Parathyroid adenoma (tissue), 2 donors: Measurements from ENCODE around the gene STMP1.
A peak's percentile ranks its signal among the peaks of the same experiment; 100 is the strongest.

ENCODE experiments used
- H2AFZ ChIP-seq: fragments of 300-600 bp; sonication (generic); one replicate; pipeline ENCODE4 v1.7.0; 2017; ENCODE audit warnings: antibody characterized with exemption, mild to moderate bottlenecking
- H3K27ac ChIP-seq: fragments of 300-600 bp; sonication (generic); one replicate; pipeline ENCODE4 v1.7.0; 2017
- H3K27me3 ChIP-seq: fragments of 300-600 bp; sonication (generic); one replicate; pipeline ENCODE4 v1.7.0; 2017; ENCODE audit warnings: low read length; ENCODE audit not compliant: control insufficient read depth, insufficient read depth
- H3K36me3 ChIP-seq: fragments of 300-600 bp; sonication (generic); one replicate; pipeline ENCODE4 v1.7.0; 2017; ENCODE audit warnings: low read length; ENCODE audit not compliant: control insufficient read depth, insufficient read depth
- H3K4me1 ChIP-seq: fragments of 300-600 bp; sonication (generic); one replicate; pipeline ENCODE4 v1.7.0; 2017; ENCODE audit warnings: control low read depth
- H3K4me2 ChIP-seq: fragments of 300-600 bp; sonication (generic); one replicate; pipeline ENCODE4 v1.7.0; 2017; ENCODE audit warnings: low read length
- H3K4me3 ChIP-seq: fragments of 300-600 bp; sonication (generic); one replicate; pipeline ENCODE4 v1.7.0; 2017; ENCODE audit warnings: low read depth, low read length
- H3K79me2 ChIP-seq: fragments of 300-600 bp; sonication (generic); one replicate; pipeline ENCODE4 v1.7.0; 2017; ENCODE audit warnings: control low read depth
- H3K9ac ChIP-seq: fragments of 300-600 bp; sonication (generic); one replicate; pipeline ENCODE4 v1.7.0; 2017; ENCODE audit warnings: mild to moderate bottlenecking
- H3K9me3 ChIP-seq: fragments of 300-600 bp; sonication (generic); one replicate; pipeline ENCODE4 v1.7.0; 2017; ENCODE audit warnings: low read length; ENCODE audit not compliant: control insufficient read depth
- TF ChIP-seq, protein P1 (sequence below): fragments of 300-600 bp; sonication (generic); IDR thresholded peaks from one replicate; pipeline ENCODE4 v1.7.0; 2017; ENCODE audit warnings: antibody characterized with exemption, mild to moderate bottlenecking
- donor health status: primary hyperparathyroidism.

The STMP1 gene

DNA sequence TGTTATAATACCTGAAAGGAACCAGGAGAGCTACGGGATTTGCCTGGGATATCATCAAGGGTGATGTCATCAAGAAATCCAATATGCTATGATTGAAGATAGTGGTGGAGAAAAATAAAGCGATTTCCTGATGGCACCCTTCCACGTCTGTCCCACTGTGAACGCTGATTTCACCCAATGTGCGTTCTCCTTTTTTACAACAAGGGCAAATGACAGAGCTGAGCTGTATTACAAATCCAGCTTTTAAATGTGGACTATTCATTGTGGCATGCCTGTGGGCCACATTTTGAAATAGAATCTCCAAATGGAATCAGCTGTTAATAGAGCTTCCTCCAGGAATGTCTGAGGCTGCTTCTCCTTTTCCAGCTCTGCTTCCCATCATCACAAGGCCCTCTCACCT, 42.4 kb downstream of the STMP1 start:
- TF ChIP-seq, protein P1, sequence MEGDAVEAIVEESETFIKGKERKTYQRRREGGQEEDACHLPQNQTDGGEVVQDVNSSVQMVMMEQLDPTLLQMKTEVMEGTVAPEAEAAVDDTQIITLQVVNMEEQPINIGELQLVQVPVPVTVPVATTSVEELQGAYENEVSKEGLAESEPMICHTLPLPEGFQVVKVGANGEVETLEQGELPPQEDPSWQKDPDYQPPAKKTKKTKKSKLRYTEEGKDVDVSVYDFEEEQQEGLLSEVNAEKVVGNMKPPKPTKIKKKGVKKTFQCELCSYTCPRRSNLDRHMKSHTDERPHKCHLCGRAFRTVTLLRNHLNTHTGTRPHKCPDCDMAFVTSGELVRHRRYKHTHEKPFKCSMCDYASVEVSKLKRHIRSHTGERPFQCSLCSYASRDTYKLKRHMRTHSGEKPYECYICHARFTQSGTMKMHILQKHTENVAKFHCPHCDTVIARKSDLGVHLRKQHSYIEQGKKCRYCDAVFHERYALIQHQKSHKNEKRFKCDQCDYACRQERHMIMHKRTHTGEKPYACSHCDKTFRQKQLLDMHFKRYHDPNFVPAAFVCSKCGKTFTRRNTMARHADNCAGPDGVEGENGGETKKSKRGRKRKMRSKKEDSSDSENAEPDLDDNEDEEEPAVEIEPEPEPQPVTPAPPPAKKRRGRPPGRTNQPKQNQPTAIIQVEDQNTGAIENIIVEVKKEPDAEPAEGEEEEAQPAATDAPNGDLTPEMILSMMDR, result no peak
- Histone ChIP-seq H3K27ac (no peak overlapping the region), H3K36me3 (no peaks in the 10 kb centered on the region)

DNA sequence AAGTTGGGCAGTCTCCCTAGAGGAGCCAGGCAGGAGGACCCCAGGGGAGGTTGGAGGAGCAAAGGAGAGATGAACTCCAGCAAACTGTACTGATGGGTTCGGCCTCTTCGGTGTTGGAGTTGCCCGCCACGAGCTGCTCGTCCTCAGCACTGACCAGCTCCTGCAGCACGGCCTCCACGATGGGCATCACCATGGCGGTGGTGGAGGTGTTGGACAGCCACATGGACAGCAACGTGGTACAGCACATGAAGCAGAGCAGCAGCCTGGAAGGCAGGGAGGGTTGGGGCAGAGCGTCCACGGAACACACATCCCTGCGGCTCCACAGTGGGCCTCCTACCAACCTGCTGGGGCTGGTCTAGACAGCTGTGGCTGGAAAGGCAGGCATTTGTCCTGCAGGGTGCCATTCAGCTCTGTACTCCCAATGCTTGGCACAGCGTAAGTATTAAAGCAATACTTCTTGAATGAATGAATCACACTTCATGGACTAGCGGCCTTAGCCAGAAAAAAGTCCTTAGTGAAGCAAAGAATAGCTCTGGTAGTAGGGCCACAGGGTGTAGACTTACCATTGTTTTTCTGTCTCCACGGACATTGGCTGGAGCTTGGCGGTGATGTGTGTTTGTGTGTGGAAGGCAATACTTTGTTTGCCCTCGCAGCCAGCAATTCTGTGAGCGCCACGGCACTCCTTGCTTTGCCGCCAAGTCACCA, 43.9 kb downstream of the STMP1 start:
- H3K79me2 ChIP-seq, result no peaks in the 10 kb centered on the region
- H3K4me1 ChIP-seq, result no peaks in the 10 kb centered on the region
- no peaks in the 10 kb centered on the region for H3K36me3 ChIP-seq
- H3K9me3 ChIP-seq, result no peaks in the 10 kb centered on the region
- H3K27me3 ChIP-seq, result no peaks in the 10 kb centered on the region
- H3K4me3 ChIP-seq, result no peak overlapping the region
- H3K27ac ChIP-seq, result no peak overlapping the region
- TF ChIP-seq, protein P1, result no peak
- no peak overlapping the region for H3K9ac ChIP-seq
- H3K4me2 ChIP-seq, result no peak overlapping the region
- no peak overlapping the region for H2AFZ ChIP-seq

More for the DNA sequence above, 42.4 kb downstream of the STMP1 start:
- no peaks in the 10 kb centered on the region for H3K9me3 ChIP-seq
- H3K4me3 ChIP-seq, result no peak overlapping the region
- no peaks in the 10 kb centered on the region for H3K79me2 ChIP-seq
- no peaks in the 10 kb centered on the region for H3K4me1 ChIP-seq
- no peaks in the 10 kb centered on the region for H3K27me3 ChIP-seq
- H2AFZ ChIP-seq, result peak overlapping the region; percentile 3
- no peak overlapping the region for H3K9ac ChIP-seq
- H3K4me2 ChIP-seq, result peak overlapping the region; percentile 13

DNA sequence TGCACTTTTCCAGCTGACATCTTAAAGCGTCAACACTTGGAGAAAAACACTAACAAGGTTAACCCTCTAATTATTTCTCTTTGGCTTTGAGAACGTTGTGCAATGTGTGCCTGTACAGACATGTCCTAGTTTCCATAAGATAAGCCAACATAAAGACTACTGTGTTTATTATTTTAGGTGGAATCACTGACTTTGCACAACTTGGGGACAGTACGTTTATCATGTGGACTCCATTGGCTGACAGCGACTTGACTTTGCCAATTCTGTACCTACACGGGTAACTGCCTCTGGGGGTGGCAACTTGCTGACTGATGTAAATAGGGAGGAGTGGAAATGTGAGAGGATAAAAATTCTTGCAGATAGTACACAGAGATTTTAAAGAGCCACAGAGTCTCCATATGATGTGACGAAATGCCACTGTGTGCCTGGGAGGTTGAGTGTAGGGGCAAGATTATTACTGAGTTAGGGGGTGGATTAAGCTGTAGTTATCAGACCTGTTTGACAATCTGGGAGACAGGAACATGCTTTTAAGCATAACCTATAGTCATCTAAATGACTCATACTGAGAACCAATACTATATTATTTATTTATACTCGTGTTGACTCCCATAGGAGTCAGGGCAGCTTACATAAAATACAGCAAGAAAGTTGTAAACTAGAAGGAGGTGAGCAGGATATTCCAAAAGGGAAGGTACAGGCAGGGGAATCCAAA, 44.7 kb downstream of the STMP1 start:
- Histone ChIP-seq H3K4me3 (no peak overlapping the region), H3K27ac (no peak overlapping the region), H3K4me1 (no peaks in the 10 kb centered on the region), H3K9me3 (no peaks in the 10 kb centered on the region), H3K27me3 (no peaks in the 10 kb centered on the region), H3K4me2 (no peak overlapping the region), H3K36me3 (no peaks in the 10 kb centered on the region), H3K79me2 (no peaks in the 10 kb centered on the region), H3K9ac (no peak overlapping the region), H2AFZ (no peak overlapping the region)
- TF ChIP-seq, protein P1, result no peak

DNA sequence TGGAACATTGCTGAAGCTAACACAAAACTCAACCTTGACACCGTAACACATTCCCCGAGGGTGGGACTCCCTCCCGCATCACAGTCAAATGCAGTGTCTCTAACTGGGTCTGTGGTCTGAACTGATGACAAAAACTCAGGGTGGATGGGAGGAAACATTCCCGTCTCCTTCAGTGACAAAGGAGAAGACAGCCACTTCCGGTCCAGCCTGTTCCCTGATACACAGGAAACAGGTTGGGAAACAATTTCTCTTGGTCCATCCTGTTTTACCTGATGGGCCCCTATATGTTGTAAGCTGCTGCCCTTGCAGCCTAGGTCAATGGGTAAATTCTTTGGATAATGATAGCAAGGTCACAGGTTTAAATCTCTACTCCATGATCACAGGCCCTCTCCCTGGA, 45.3 kb downstream of the STMP1 start:
- TF ChIP-seq, protein P1, result no peak
- Histone ChIP-seq H3K27ac (no peak overlapping the region), H3K4me2 (no peak overlapping the region), H3K4me1 (no peaks in the 10 kb centered on the region), H3K79me2 (no peaks in the 10 kb centered on the region), H3K4me3 (no peak overlapping the region), H3K9me3 (no peaks in the 10 kb centered on the region), H3K27me3 (no peaks in the 10 kb centered on the region), H3K36me3 (no peaks in the 10 kb centered on the region), H3K9ac (no peak overlapping the region), H2AFZ (no peak overlapping the region)
